Germinal center (tissue), 1 donor: ENCODE results near the gene TOPBP1.
A peak's percentile ranks its signal among the peaks of the same experiment; 100 is the strongest.
"Not testable (repeated sequence)": the region's sequence is repeated elsewhere in the genome, so short reads cannot be mapped to it uniquely, and the experiment has no call there.

Experiments used
- DNase-seq: peaks from one replicate; pipeline ENCODE4 v3.0.0; 2012; ENCODE audit warnings: mixed read lengths, low spot score

Gene TOPBP1

DNA sequence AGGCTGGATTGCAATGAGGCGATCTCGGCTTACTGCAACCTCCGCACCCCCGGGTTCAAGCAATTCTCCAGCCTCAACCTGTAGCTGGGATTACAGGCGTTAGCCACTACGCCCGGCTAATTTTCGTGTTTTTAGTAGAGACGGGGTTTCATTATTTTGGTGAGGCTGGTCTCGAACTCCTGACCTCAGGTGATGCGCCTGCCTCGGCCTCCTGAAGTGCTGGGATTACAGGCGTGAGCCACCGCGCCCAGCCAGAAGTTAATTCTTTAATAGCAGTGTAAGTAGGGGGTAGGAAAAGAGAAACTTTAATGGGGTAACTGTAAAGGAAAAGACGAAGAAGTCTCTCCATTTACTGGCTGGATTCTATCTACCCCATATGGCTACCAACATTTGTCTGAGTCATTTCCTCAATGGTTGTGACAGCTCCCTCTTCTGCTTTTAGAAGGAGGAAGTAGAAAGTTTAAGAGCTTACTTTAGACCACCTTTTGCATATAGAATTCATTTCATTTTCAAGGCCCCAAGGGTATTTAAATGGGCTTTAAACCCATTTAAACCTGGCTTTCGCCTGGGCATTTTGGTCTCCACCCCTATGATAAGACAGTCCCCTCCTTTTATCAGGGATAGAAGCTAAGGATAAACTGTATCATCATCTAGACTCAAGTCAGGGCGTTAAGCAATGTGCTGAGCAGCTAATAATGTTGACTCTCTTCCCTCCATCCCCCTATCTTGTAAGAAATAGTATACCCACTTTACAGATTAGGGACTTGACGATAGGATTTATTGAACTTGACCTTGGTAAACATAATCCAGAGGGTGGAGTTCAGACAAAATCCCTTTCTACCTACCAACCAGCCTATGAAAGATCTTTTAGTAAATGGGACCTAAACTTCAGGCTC is 89.3 kb downstream of the TOPBP1 start:
- DNase-seq: peak; percentile 54

DNA sequence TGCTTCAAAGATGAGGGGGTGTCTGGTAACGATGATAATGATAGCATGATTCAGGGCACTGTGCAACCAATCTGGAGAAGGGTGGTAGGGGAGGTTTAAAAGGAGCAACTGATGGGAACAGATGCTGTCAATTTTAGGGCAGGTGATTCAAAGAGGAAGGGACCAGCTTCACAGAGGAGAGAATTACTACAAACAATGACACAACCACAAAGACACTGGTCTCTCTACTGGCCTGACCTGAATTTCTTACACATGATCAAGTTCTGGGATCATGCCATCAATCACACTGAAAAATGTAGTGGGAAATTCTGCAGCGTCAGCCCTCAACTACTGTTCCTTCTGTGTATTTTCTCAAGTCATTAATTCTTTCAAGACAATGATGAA is 90.8 kb downstream of the TOPBP1 start:
- DNase-seq: no peak

DNA sequence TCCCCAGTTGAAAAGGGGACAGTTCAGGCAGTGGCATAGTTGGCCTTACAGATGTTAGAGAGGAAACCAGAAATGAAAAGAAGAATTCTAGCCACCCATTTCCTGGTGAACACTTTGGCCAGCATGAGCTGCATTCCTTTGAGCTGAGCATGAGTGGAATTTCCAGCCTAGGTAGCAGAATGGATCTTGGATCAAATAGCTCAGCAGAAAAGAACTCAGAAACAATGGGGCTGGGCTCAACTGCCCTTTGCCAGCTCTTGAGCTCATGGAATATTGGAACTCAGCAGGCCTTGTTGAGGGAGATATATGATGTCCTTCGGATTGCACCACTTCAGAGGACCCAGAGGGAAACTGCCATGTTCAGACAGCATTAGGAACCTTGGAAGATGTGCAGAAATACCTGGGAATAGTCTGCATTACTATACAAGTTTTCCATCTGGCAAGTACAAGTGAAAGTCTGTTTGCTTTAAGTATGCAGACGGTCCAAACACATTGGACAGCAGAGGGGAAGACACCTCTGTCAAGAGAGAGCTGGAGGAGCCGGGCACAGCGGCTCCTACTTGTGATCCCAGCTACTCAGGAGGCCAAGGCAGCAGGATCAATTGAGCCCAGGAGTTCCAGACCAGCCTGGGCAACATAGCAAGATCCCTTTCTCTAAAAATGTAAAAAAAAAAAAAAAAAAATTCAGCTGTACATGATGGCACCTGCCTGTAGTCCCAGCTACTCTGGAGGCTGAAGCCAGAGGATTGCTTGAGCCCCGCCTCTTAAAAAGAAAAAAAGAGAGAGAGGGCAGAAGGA is 91.4 kb downstream of the TOPBP1 start:
- no peak for DNase-seq

DNA sequence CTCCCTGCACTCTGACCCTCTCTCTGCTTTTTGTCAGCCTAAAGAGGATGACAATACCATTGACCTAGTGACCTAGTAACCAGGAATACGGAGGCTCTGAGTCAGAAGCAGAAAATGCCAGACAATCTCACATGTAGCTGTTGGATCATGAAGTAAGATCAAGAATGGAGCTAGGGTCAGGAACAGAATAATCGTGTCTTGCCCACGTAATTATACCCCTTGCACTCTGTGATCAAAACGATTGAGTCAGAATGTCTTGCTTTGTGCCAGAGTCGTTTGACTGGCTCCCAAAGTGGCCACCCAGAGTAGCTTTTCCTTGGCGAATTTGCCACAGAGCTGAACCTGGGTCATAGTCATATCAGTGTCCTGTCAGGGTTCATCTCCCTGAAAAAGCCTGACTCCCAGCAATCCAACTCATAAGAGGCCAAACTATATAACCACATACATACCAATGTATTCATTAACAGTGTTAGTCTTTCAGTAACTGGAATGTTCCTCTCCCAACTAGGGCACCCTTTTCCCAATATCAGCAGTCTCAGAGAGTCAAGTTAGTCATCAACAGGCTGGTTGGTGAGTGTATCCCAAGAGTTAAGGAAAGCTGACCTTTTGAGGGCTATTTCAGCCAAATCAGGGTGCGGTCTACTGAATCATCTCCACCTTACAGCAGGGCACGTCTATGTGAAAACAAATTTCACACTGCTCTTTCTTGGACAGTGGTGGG is 93.3 kb downstream of the TOPBP1 start:
- DNase-seq: no peak

GRCh38 chr3:133563816-133564215 is 97.9 kb downstream of the TOPBP1 start:
- no peak for DNase-seq

GRCh38 chr3:133563186-133563591 is 98.6 kb downstream of the TOPBP1 start:
- no peak for DNase-seq

- no peak for DNase-seq
Observed at GRCh38 chr3:133562376-133562775, 99.4 kb downstream of the TOPBP1 start.

DNA sequence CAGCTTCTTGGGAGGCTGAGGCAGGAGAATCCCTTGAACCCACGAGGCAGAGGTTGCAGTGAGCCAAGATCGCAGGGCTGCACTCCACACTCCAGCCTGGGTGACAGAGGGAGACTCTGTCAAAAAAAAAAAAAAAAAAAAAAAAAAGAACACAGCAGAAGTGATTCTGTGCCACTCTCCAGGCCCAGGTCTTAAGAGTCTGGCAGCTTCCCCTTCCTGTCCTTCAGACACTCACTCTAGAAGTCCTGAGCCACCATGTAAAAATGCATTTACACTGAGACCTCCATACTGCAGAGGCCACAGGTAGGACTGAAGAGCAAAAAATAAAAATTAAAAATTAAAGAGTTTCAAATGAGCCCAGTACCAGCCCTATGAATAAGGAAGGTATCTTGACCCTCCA is 100.1 kb downstream of the TOPBP1 start:
- no peak for DNase-seq

DNA sequence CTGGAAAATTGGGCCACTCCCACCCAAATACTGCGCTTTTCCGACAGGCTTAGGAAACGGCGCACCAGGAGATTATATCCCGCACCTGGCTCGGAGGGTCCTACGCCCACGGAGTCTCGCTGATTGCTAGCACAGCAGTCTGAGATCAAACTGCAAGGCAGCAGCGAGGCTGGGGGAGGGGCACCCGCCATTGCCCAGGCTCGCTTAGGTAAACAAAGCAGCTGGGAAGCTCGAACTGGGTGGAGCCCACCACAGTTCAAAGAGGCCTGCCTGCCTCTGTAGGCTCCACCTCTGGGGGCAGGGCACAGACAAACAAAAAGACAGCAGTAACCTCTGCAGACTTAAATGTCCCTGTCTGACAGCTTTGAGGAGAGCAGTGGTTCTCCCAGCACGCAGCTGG is 110.2 kb downstream of the TOPBP1 start:
- not testable (repeated sequence) for DNase-seq
